Ishikawa (cell line): ENCODE measurements around the gene PCBP3.

ENCODE experiments used
- CREB1 ChIP-seq: IDR thresholded peaks from 2 replicates; pipeline ENCODE4 v1.6.1; 2012; ENCODE audit warnings: low read depth
- EP300 ChIP-seq: IDR thresholded peaks from 2 replicates; pipeline ENCODE4 v1.6.1; 2012; ENCODE audit warnings: borderline replicate concordance
- MAX ChIP-seq: IDR thresholded peaks from 2 replicates; pipeline ENCODE4 v1.6.1; 2012
- TAF1 ChIP-seq: IDR thresholded peaks from 2 replicates; pipeline ENCODE4 v1.6.1; 2012; ENCODE audit warnings: low read depth, mild to moderate bottlenecking
- USF1 ChIP-seq: IDR thresholded peaks from 2 replicates; pipeline ENCODE4 v1.6.1; 2012
- YY1 ChIP-seq: IDR thresholded peaks from 2 replicates; pipeline ENCODE4 v1.6.1; 2012; ENCODE audit warnings: low read depth

- TF ChIP-seq USF1 (no peak), TAF1 (no peak), MAX (no peak), YY1 (no peak), CREB1 (no peak), EP300 (no peak)
Measured at GRCh38 chr21:45922648-45923047, 279.1 kb downstream of the PCBP3 start.
